ENCODE results near the gene ARL4D. TPM values are rescaled to one million over a fixed set of nuclear protein-coding genes. Genes with fewer than 3 reads are reported as not detected.

Gene ARL4D
- total and polyA plus RNA-seq, 2 donors (not counting 3 experiments of a cell fraction or from before 2014, with no cell fraction given), result 3.8 to 4.1 TPM

DNA sequence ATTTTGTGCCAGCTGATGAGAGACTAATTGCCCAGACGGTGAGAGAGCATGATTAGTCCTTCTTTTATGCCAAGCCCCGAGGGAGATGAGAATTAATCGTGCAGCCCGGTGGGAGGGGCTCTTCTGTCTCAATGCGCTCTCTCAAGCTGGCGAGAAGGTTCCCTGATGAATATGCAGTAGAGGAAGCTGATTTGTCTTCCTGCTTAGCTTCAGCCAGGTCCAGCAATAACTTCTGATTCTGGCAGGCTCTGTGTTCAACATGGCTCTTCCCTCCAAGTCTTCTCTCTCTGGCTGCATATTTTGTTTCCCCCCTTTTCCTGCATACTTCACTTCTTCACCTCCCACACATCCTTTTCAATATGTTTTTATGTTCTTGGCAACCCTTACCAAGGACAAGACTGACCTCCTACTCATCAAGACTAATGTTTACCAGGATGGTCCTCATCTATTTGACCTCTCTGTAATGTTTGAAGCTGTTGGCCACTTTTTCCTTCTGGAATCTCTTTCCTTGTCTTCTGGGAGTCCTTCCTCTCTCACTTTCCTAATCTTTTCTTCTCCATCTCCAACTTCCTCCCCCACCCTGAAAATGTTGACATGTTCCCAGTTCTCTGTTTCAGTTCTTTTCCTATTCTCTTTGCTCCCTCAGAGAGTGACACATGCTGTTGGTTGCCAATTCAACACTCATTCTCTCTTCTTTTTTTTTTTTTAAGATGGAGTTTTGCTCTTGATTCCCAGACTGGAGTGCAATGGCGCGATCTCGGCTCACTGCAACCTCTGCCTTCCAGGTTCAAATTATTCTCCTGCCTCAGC lies 33.1 kb downstream of the ARL4D start:
- ChIA-PET CTCF (interaction anchor here (0.9 to 1.8 kb wide), 3 partner anchors 33 to 52 kb away, joined by 3 to 6 read pairs (median 4); partner anchors contain the start of genes ARL4D and DHX8), POLR2A (interaction anchor here (1.2 kb wide), 1 partner anchor 64 kb away, joined by 3 read pairs; no protein-coding TSS in a partner anchor)
- H3K9me1 ChIP-seq (replicated peaks; ENCODE audit: control insufficient read depth, extremely low read depth, insufficient read depth, low read length), result no peaks in the 10 kb centered on the region
- no peaks in the 10 kb centered on the region for H3K9me3 ChIP-seq (replicated peaks; ENCODE audit: control insufficient read depth, insufficient read depth, low read length)
- no peaks in the 10 kb centered on the region for H4K20me1 ChIP-seq (replicated peaks; ENCODE audit: control insufficient read depth, extremely low read depth, insufficient read depth, low read length)
- no peaks in the 10 kb centered on the region for H3K36me3 ChIP-seq (ENCODE audit: control insufficient read depth in 2 of 2, extremely low read depth in 1 of 2, insufficient read depth in 2 of 2, low read length in 2 of 2)
- H2AFZ ChIP-seq (ENCODE audit: low read depth, low read length), result peak overlapping the region; percentile 79
- BruUV-seq (replicated peaks), result no TSS peak
- peaks cover 0 to 8% of the 10 kb centered on the region in 2 experiments for H3K27me3 ChIP-seq (ENCODE audit: control insufficient read depth in 2 of 2, insufficient read depth in 2 of 2, low read length in 2 of 2)
- no peak overlapping the region for H3K4me3 ChIP-seq (replicated peaks in 1 of 3; ENCODE audit: insufficient read depth in 1 of 3, low read depth in 1 of 3, low read length in 3 of 3)
- no peak overlapping the region for H3K9ac ChIP-seq (replicated peaks; ENCODE audit: extremely low read depth, insufficient read depth, low read length)
- peaks cover 4% of the 10 kb centered on the region for H3K4me1 ChIP-seq (ENCODE audit: control insufficient read depth, extremely low read depth, insufficient read depth, low read length)
- no peaks in the 10 kb centered on the region for H3K79me2 ChIP-seq (ENCODE audit: control insufficient read depth, insufficient read depth, low read length)
- peak; percentile 74 for FAIRE-seq
- DNase-seq (ENCODE audit: low read depth, low spot score), result peak; percentile 58
- dilution Hi-C loops (cut with MboI; ENCODE audit: extremely low pct_ligation_motif_present, low sequenced_read_pairs), result no loop called here
- no peak for TF ChIP-seq POLR2A (IDR thresholded peaks at IDR 0.05; ENCODE audit: low read depth, low read length)
- TF ChIP-seq, protein P1, sequence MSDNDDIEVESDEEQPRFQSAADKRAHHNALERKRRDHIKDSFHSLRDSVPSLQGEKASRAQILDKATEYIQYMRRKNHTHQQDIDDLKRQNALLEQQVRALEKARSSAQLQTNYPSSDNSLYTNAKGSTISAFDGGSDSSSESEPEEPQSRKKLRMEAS (IDR thresholded peaks at IDR 0.05; ENCODE audit: insufficient read depth, insufficient read length), result no peak
- TF ChIP-seq, protein P2, sequence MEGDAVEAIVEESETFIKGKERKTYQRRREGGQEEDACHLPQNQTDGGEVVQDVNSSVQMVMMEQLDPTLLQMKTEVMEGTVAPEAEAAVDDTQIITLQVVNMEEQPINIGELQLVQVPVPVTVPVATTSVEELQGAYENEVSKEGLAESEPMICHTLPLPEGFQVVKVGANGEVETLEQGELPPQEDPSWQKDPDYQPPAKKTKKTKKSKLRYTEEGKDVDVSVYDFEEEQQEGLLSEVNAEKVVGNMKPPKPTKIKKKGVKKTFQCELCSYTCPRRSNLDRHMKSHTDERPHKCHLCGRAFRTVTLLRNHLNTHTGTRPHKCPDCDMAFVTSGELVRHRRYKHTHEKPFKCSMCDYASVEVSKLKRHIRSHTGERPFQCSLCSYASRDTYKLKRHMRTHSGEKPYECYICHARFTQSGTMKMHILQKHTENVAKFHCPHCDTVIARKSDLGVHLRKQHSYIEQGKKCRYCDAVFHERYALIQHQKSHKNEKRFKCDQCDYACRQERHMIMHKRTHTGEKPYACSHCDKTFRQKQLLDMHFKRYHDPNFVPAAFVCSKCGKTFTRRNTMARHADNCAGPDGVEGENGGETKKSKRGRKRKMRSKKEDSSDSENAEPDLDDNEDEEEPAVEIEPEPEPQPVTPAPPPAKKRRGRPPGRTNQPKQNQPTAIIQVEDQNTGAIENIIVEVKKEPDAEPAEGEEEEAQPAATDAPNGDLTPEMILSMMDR (IDR thresholded peaks at IDR 0.05; ENCODE audit: extremely low read depth in 1 of 2, insufficient read depth in 1 of 2, low read depth in 1 of 2, low read length in 2 of 2), result no peak
- no peak for TF ChIP-seq POLR2AphosphoS5 (IDR thresholded peaks at IDR 0.05; ENCODE audit: insufficient read depth, low read depth, low read length)
- TF ChIP-seq MYC (IDR thresholded peaks at IDR 0.05; ENCODE audit: low read depth, low read length), result no peak
- TF ChIP-seq FOS (IDR thresholded peaks at IDR 0.05; ENCODE audit: borderline replicate concordance, insufficient read depth, low read length), result no peak
- no peak for TF ChIP-seq EZH2 (IDR thresholded peaks at IDR 0.05; ENCODE audit: borderline replicate concordance, low read depth, low read length, severe bottlenecking)
- no peak for TF ChIP-seq GATA2 (IDR thresholded peaks at IDR 0.05; ENCODE audit: insufficient read depth, insufficient read length, low read depth, low read length)
- no peak for TF ChIP-seq JUN (IDR thresholded peaks at IDR 0.05; ENCODE audit: borderline replicate concordance, insufficient read depth, insufficient read length, low read depth)
- intact Hi-C loops (cut with micrococcal nuclease), result no loop called here
- H3K27ac ChIP-seq (ENCODE audit: insufficient read depth, low read depth, low read length), result no peak overlapping the region
- peak overlapping the region; percentile 1 for H3K4me2 ChIP-seq (ENCODE audit: insufficient read depth, low read length)

Measured in endothelial cell of umbilical vein (primary cell).